Breast epithelium (tissue), 3 donors: ENCODE results near the gene RNASE8.

Experiments used
- POLR2A ChIP-seq: fragments of 450-650 bp; IDR thresholded peaks from one replicate; pipeline ENCODE4 v1.6.1; 2016; ENCODE audit warnings: antibody characterized with exemption, mild to moderate bottlenecking, moderate library complexity
- POLR2AphosphoS5 ChIP-seq, 3 donors: sonication (generic); formaldehyde crosslinking; IDR thresholded peaks; one replicate each; pipeline ENCODE4 v1.6.1; 2017; ENCODE audit warnings: antibody characterized with exemption in 3 of 3
- TF ChIP-seq, protein P1 (sequence below), 3 donors: fragments of 450-650 bp; IDR thresholded peaks; one replicate each; pipeline ENCODE4 v1.5.1; 2016 to 2017; ENCODE audit warnings: antibody characterized with exemption in 3 of 3, mild to moderate bottlenecking in 3 of 3, moderate library complexity in 3 of 3

DNA sequence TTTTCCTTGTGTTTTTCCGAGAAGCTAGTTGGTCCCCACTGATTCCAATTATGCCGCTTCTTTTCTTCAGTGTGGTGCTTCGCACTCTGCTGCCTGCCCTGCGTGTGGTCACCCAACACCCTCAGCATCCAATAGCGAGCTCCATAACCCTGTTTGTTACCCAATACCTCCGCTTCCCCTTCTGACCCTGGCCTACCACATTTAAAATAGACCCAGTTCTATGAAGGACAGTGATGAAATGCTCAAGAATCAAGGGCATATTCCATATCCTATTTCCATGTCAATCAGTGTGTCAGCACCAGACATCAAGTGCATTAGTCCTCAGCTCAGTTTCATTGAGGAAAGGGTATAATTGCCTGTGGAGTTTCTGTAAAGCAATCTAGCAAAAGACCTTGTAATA is 42.3 kb upstream of the RNASE8 start:
- TF ChIP-seq, protein P1, sequence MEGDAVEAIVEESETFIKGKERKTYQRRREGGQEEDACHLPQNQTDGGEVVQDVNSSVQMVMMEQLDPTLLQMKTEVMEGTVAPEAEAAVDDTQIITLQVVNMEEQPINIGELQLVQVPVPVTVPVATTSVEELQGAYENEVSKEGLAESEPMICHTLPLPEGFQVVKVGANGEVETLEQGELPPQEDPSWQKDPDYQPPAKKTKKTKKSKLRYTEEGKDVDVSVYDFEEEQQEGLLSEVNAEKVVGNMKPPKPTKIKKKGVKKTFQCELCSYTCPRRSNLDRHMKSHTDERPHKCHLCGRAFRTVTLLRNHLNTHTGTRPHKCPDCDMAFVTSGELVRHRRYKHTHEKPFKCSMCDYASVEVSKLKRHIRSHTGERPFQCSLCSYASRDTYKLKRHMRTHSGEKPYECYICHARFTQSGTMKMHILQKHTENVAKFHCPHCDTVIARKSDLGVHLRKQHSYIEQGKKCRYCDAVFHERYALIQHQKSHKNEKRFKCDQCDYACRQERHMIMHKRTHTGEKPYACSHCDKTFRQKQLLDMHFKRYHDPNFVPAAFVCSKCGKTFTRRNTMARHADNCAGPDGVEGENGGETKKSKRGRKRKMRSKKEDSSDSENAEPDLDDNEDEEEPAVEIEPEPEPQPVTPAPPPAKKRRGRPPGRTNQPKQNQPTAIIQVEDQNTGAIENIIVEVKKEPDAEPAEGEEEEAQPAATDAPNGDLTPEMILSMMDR (IDR thresholded peaks at IDR 0.05), result no peak
- TF ChIP-seq POLR2AphosphoS5 (IDR thresholded peaks at IDR 0.05) (no peak), POLR2A (no peak)
